ENCODE results near the gene TMEM125. TPM values are rescaled to one million over a fixed set of nuclear protein-coding genes. Genes with fewer than 3 reads are reported as not detected.

Gene TMEM125
- total RNA-seq, 2 donors from 2014 or later, result 18.3 to 29.9 TPM

- Histone ChIP-seq H3K27me3 (replicated peaks; ENCODE audit: insufficient read depth) (no peaks in the 10 kb centered on the region), H3K9me3 (no peaks in the 10 kb centered on the region), H3K27ac (peak overlapping the region; percentile 79 to 83), H3K36me3 (no peaks in the 10 kb centered on the region), H3K4me3 (no peak overlapping the region), H3K4me1 (replicated peaks) (peaks cover 3% of the 10 kb centered on the region)
- no peak for DNase-seq (ENCODE audit: low spot score)
- 82% methylated on average over 8 of the region's 8 CpGs for WGBS
- intact Hi-C loops (cut with DNase I), result loop anchor here (5.0 kb wide), 1 partner anchor 52 kb away; no protein-coding TSS in a partner anchor
- TF ChIP-seq CTCF (IDR thresholded peaks at IDR 0.05) (no peak), POLR2A (IDR thresholded peaks at IDR 0.05) (no peak), POLR2AphosphoS5 (IDR thresholded peaks at IDR 0.05) (no peak)
These were observed 25.0 kb downstream of the TMEM125 start for GRCh38 chr1:43294761-43295160.

DNA sequence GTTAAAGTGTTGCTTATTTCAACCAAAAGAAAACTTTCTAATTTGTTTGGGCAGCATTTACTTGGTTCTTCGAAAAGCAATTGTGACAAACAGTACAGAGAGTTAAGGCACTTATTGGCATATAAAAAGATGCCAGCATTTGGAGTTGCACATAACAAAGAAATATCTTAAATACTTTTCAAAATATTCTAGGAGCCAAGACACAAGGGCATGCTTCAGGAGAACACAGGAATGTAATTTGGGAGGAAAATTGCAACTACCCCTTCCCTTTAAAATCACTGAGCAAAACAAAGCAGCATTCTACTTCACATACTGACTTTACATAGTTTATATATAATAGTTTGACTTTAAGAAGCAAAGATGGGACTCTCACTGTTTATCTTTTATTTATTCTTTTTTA, 26.4 kb downstream of the TMEM125 start:
- Histone ChIP-seq H3K36me3 (no peaks in the 10 kb centered on the region), H3K27ac (peak overlapping the region; percentile 65 to 79), H3K4me3 (no peak overlapping the region), H3K9me3 (no peaks in the 10 kb centered on the region), H3K27me3 (replicated peaks; ENCODE audit: insufficient read depth) (no peaks in the 10 kb centered on the region), H3K4me1 (replicated peaks) (peaks cover 3% of the 10 kb centered on the region)
- no peak for TF ChIP-seq CTCF (IDR thresholded peaks at IDR 0.05)
- TF ChIP-seq POLR2AphosphoS5 (IDR thresholded peaks at IDR 0.05), result no peak
- TF ChIP-seq POLR2A (IDR thresholded peaks at IDR 0.05), result no peak
- intact Hi-C loops (cut with DNase I), result loop anchor here (2.0 kb wide), 1 partner anchor 53 kb away; no protein-coding TSS in a partner anchor
- 24% methylated on average over 1 of the region's 1 CpG for WGBS
- DNase-seq (ENCODE audit: low spot score), result no peak

DNA sequence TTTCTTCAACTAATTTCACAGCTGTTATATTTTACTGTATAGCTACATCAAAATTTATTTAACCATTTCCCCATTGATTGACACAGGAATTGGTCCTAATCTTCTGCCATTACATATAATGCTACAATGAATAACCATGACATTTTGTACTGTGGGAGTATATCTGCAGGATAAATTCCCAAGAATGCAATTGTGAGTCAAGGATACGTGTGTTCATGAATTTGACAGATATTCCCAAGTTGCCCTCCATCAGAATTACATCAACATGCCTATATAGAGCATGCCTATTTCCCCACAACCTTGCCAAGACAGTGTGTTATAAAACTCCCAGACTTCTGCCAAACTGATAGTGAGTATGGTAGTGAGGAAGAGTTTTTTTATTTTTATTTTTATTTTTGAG, 28.3 kb downstream of the TMEM125 start:
- no peak overlapping the region for H3K4me3 ChIP-seq
- intact Hi-C loops (cut with DNase I), result no loop called here
- no peak for TF ChIP-seq POLR2A (IDR thresholded peaks at IDR 0.05)
- no peak for TF ChIP-seq POLR2AphosphoS5 (IDR thresholded peaks at IDR 0.05)
- no peak for TF ChIP-seq CTCF (IDR thresholded peaks at IDR 0.05)

DNA sequence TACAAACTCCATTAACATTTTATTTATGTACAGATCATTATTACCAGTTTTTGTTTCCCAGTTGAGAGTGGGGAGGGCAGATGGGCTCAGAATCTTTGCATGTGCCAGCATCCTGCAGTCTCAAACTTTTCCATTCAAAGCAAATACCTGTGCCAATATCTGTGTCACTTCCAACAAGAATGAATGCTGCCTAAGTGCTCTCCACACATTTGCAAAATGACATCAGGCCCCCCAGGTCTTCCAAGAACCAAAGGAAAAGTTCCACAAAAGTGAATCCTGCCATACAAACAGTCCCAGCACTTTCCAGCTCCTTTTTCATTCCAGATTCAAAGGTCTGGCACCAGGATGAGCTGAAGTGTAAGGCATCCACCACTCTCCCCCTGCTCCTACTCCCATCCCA, 29.3 kb downstream of the TMEM125 start:
- Histone ChIP-seq H3K27ac (peak overlapping the region; percentile 26 to 57), H3K9me3 (no peaks in the 10 kb centered on the region), H3K36me3 (no peaks in the 10 kb centered on the region), H3K4me1 (replicated peaks) (peaks cover 9% of the 10 kb centered on the region), H3K4me3 (no peak overlapping the region), H3K27me3 (replicated peaks; ENCODE audit: insufficient read depth) (no peaks in the 10 kb centered on the region)
- intact Hi-C loops (cut with DNase I), result no loop called here
- TF ChIP-seq CTCF (IDR thresholded peaks at IDR 0.05) (no peak), POLR2AphosphoS5 (IDR thresholded peaks at IDR 0.05) (no peak), POLR2A (IDR thresholded peaks at IDR 0.05) (no peak)
- DNase-seq (ENCODE audit: low spot score), result no peak

More for the DNA sequence above, 28.3 kb downstream of the TMEM125 start:
- Histone ChIP-seq H3K27me3 (replicated peaks; ENCODE audit: insufficient read depth) (no peaks in the 10 kb centered on the region), H3K36me3 (no peaks in the 10 kb centered on the region), H3K9me3 (no peaks in the 10 kb centered on the region), H3K27ac (no peak overlapping the region), H3K4me1 (replicated peaks) (peaks cover 3% of the 10 kb centered on the region)
- 90% methylated on average over 1 of the region's 1 CpG for WGBS
- DNase-seq (ENCODE audit: low spot score), result no peak

DNA sequence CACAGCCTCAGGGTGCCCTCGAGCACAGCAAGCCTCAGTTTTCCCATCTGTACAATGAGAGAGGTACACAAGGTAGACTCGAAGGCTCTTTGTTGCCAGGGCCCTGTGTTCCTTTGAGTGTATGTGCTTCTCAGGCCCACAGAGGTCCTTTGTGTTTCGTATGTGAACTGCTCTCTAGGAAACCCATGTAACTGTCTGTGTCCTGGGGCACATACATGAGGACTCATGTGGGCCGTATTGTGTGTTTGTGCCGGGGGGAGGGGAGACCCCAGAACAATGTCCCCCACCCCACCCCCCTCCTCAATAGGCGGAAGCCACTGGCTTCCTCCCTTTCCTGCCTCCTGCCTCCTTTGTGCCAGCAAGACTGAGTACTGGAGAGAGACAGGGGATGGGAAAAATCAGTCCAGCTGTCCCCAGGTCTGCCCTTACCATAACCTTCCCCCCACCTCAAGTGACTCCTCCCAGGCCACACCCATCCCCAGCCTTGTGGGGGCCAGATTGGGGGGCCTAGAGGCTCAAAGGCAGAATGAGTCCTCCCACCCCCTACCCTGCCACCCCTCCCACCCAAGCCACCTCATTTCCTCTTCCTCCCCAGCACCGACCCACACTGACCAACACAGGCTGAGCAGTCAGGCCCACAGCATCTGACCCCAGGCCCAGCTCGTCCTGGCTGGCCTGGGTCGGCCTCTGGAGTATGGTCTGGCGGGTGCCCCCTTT, 30.8 kb downstream of the TMEM125 start, which contains the start of gene TIE1:
Gene TIE1 (plus strand): TSS at position 605 of the 717 bp plus-strand sequence. CDS start 90 bp downstream, at position 695.
- DNase-seq (ENCODE audit: low spot score), result no peak
- peaks cover 8% of the 10 kb centered on the region for H3K4me1 ChIP-seq (replicated peaks)
- intact Hi-C loops (cut with DNase I), result no loop called here
- TF ChIP-seq POLR2A (IDR thresholded peaks at IDR 0.05), result no peak
- peak; percentile 3 for TF ChIP-seq POLR2AphosphoS5 (IDR thresholded peaks at IDR 0.05)
- H3K27me3 ChIP-seq (replicated peaks; ENCODE audit: insufficient read depth), result no peaks in the 10 kb centered on the region
- no peaks in the 10 kb centered on the region for H3K36me3 ChIP-seq
- no peaks in the 10 kb centered on the region for H3K9me3 ChIP-seq
- 81% methylated on average over 10 of the region's 10 CpGs for WGBS
- no peak within 1 kb of the TSS for H3K4me3 ChIP-seq
- peak within 1 kb of the TSS; percentile 26 to 57 for H3K27ac ChIP-seq

Data from prostate gland (tissue), 2 donors.